Ovary (tissue), 9 donors: Measurements from ENCODE around the gene UHRF1. TPM values are rescaled to one million over a fixed set of nuclear protein-coding genes. Genes with fewer than 3 reads are reported as not detected.
"Not testable (repeated sequence)": the region's sequence is repeated elsewhere in the genome, so short reads cannot be mapped to it uniquely, and the experiment has no call there.

Experiments
- DNase-seq, 5 donors: peaks; one replicate each; pipeline ENCODE4 v3.0.0-alpha.2; 2019 to 2020
- H3K27ac ChIP-seq, 2 donors: fragments of 200-600 bp; one replicate each; pipeline versions ENCODE4 v1.5.1 to v1.8.0; 2019 to 2022
- H3K27me3 ChIP-seq: fragments of 200-600 bp; one replicate; pipeline ENCODE4 v1.8.0; 2022
- H3K36me3 ChIP-seq: fragments of 200-600 bp; sonication (generic); one replicate; pipeline ENCODE4 v1.5.1; 2019
- H3K4me1 ChIP-seq: one replicate; pipeline ENCODE4 v1.8.1; 2013; ENCODE audit warnings: mild to moderate bottlenecking, moderate library complexity; ENCODE audit not compliant: insufficient read depth
- H3K4me3 ChIP-seq: fragments of 200-600 bp; sonication (generic); one replicate; pipeline ENCODE4 v1.5.1; 2017
- H3K9me3 ChIP-seq, 2 donors: fragments of 200-600 bp in 1 of 2; sonication (generic) in 1 of 2; one replicate each; pipeline versions ENCODE4 v1.5.1 to v1.8.1; 2013 to 2019; ENCODE audit warnings: mild to moderate bottlenecking in 1 of 2, moderate library complexity in 1 of 2
- EP300 ChIP-seq: sonication (generic); formaldehyde crosslinking; IDR thresholded peaks from one replicate; pipeline ENCODE4 v1.6.1; 2017; ENCODE audit warnings: antibody characterized with exemption
- POLR2A ChIP-seq: fragments of 450-650 bp; IDR thresholded peaks from one replicate; pipeline ENCODE4 v1.6.1; 2017; ENCODE audit warnings: antibody characterized with exemption, mild to moderate bottlenecking, moderate library complexity
- WGBS, 3 donors: extraction: QIAGEN DNeasy Blood & Tissue Kit in 1 of 3; methylation state at CpG; one replicate each; pipeline versions ENCODE4 v1.1.5 to v1.1.7; 2013 to 2017; 5-methylcytosine and 5-hydroxymethylcytosine counted together
- intact Hi-C, 4 donors: fragments of 100-400 bp; cut with DNase I; formaldehyde crosslinking; loops; one replicate each; pipeline versions ENCODE4 v1.11.0 to v1.15.1; 2022 to 2023
- polyA plus RNA-seq, 2 donors: library from polyadenylated mRNA; stranded (reverse); fragments of 200-250 nt in 1 of 2; fragments of 350-450 nt in 1 of 2; fragmentation: Illumina TruSeq in 1 of 2; extraction: RNeasy Lipid Tissue Mini Kit (QIAGEN cat#74804) in 1 of 2; gene quantifications; one replicate each; pipeline ENCODE4 v1.2.3, GENCODE V29; 2013 to 2014
- total RNA-seq, 7 donors: library from RNA; depleted of rRNA in 2 of 7; stranded (reverse); fragments of >200 nt in 2 of 7; fragmentation: NEBNext Ultra II Directional in 3 of 7; extraction: Animal tissue kit (Norgen Biotek cat#: 25700) in 3 of 7; gene quantifications; one replicate each; pipeline versions ENCODE4 v1.1.0 to v1.2.4, GENCODE V29; 2016 to 2023
- TF ChIP-seq, protein P1 (sequence below), 3 donors: fragments of 450-650 bp in 2 of 3; fragments of 200-600 bp in 1 of 3; IDR thresholded peaks; one replicate each; pipeline versions ENCODE4 v1.5.1 to v1.8.0; 2016 to 2022; ENCODE audit warnings: antibody characterized with exemption in 3 of 3, mild to moderate bottlenecking in 1 of 3
- donor health status: DM: no; HTN: no; CAD: no; lungs with moderate emphysema.
- donor health status: DM: no; HTN: no; CAD: no.
- donor health status: Bipolar disorder and iron deficiency.
- donor health status: DM: yes; HTN: yes; CAD: no.
- donor health status: DM: no; HTN: no; CAD: no.
- donor health status: DM: yes; HTN: yes; CAD: no.

Gene UHRF1
- total and polyA plus RNA-seq, 9 donors: 0.18 to 4.0 (median 0.50) TPM

DNA sequence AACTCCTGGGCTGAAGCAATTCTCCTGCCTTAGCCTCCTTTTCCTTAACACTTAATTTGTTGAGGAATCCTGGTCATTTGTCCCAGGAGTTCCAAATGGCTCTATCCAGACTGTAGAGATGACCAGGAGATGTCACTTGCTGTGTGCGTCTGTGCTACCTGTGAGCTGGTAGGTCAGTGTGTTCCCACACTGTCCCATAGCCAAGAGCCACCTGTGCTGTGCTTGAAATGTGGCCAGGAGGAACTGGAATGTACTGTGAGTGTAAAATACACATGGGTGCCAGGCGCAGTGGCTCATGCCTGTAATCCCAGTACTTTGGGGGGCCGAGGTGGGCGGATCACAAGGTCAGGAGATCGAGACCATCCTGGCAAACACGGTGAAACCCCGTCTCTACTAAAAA is 30.2 kb downstream of the UHRF1 start:
- H3K27me3 ChIP-seq: no peaks in the 10 kb centered on the region
- DNase-seq: no peak
- intact Hi-C loops: no loop called here
- no peaks in the 10 kb centered on the region for H3K36me3 ChIP-seq
- H3K4me3 ChIP-seq: no peak overlapping the region
- H3K4me1 ChIP-seq: no peaks in the 10 kb centered on the region
- TF ChIP-seq, protein P1, sequence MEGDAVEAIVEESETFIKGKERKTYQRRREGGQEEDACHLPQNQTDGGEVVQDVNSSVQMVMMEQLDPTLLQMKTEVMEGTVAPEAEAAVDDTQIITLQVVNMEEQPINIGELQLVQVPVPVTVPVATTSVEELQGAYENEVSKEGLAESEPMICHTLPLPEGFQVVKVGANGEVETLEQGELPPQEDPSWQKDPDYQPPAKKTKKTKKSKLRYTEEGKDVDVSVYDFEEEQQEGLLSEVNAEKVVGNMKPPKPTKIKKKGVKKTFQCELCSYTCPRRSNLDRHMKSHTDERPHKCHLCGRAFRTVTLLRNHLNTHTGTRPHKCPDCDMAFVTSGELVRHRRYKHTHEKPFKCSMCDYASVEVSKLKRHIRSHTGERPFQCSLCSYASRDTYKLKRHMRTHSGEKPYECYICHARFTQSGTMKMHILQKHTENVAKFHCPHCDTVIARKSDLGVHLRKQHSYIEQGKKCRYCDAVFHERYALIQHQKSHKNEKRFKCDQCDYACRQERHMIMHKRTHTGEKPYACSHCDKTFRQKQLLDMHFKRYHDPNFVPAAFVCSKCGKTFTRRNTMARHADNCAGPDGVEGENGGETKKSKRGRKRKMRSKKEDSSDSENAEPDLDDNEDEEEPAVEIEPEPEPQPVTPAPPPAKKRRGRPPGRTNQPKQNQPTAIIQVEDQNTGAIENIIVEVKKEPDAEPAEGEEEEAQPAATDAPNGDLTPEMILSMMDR (IDR thresholded peaks at IDR 0.05): no peak
- TF ChIP-seq POLR2A (no peak), EP300 (no peak)
- no peaks in the 10 kb centered on the region for H3K9me3 ChIP-seq
- 82 to 94% (median 92%) methylated on average over 7 of the region's 7 CpGs for WGBS, 3 donors
- no peak overlapping the region for H3K27ac ChIP-seq

DNA sequence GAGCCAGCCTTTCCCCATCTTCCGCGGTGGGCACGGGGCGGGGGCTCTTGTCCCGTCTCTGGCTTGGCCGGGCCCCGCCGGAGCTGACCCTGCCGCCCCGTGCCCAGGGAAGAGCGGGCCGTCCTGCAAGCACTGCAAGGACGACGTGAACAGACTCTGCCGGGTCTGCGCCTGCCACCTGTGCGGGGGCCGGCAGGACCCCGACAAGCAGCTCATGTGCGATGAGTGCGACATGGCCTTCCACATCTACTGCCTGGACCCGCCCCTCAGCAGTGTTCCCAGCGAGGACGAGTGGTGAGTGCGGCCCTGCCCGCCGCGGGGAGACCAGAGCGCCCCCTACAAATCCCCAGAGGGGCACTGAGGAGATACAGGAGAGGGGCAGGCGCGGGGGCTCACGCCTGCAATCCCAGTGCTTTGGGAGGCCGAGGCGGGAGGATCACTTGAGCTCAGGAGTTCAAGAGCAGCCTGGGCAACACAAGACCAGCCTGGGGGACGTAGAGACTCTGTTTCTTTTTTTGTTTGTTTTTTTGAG is 32.4 kb downstream of the UHRF1 start:
- intact Hi-C loops, H3K27me3 ChIP-seq, H3K27ac ChIP-seq, DNase-seq, H3K36me3 ChIP-seq, H3K4me1 ChIP-seq, H3K4me3 ChIP-seq, H3K9me3 ChIP-seq: not testable (repeated sequence)
- WGBS, 3 donors: 96 to 97% (median 97%) methylated on average over 35 of the region's 35 CpGs

DNA sequence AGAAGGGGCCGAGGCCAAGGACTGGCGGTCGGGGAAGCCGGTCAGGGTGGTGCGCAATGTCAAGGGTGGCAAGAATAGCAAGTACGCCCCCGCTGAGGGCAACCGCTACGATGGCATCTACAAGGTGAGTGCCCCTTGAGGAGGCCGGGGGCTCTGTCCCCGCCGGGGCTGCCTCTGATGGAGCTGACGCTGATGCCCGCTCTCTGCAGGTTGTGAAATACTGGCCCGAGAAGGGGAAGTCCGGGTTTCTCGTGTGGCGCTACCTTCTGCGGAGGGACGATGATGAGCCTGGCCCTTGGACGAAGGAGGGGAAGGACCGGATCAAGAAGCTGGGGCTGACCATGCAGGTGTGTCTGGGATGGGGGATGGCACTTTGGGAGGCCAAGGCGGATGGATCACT is 41.3 kb downstream of the UHRF1 start:
- DNase-seq, intact Hi-C loops, H3K9me3 ChIP-seq, H3K4me3 ChIP-seq, H3K27ac ChIP-seq, H3K36me3 ChIP-seq, H3K4me1 ChIP-seq, H3K27me3 ChIP-seq: not testable (repeated sequence)
- WGBS, 3 donors: 92 to 98% (median 94%) methylated on average over 23 of the region's 23 CpGs

DNA sequence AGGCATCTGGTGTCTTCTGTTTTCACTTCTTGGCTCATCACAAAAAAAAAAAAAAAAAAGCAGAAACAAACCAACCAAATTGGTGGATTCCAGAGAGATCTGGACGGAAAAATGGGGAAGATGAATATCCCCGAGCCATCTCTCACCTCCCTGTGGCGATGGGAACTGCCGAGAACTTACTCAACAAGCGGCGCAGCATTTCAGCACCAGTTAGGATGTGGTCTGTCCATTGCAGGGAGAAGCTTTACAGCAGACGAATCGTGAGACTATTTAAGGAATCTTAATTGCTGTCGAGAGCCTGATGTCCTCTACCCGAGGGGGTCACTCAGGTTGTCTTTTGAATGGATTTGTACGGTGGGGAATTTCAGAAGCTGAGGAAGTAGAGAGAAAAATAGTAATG is 42.4 kb downstream of the UHRF1 start:
- Histone ChIP-seq H3K27me3 (no peaks in the 10 kb centered on the region), H3K27ac (no peak overlapping the region), H3K4me3 (no peak overlapping the region), H3K9me3 (no peaks in the 10 kb centered on the region), H3K4me1 (no peaks in the 10 kb centered on the region), H3K36me3 (no peaks in the 10 kb centered on the region)
- TF ChIP-seq EP300 (no peak), POLR2A (no peak)
- TF ChIP-seq, protein P1 (IDR thresholded peaks at IDR 0.05): no peak
- 75 to 79% (median 77%) methylated on average over 11 of the region's 11 CpGs for WGBS, 3 donors
- intact Hi-C loops: no loop called here
- DNase-seq: no peak

DNA sequence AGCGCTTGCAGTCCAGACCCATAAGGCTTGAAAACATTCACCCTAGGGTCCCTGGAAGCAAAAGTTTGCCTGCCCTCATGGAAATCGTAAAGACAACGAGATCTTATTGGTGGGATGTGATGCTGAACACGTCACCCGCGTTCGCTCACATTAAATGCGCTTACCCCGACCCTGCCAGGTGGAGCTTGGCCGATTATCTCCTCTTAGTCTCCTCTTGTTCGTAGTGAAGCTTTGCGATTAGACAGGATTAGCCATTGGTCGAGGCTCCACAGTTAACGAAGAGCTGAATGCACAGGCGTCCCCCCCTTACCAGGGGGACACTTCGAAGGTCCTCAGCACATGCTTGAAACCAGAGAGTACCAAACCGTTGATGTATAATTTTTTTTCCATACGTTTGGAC is 43.6 kb downstream of the UHRF1 start:
- intact Hi-C loops: no loop called here
- no peak for DNase-seq
- TF ChIP-seq, protein P1 (IDR thresholded peaks at IDR 0.05): no peak
- TF ChIP-seq EP300: no peak
- no peak for TF ChIP-seq POLR2A
- no peaks in the 10 kb centered on the region for H3K27me3 ChIP-seq
- H3K4me3 ChIP-seq: no peak overlapping the region
- H3K4me1 ChIP-seq: no peaks in the 10 kb centered on the region
- 94 to 97% (median 95%) methylated on average over 18 of the region's 18 CpGs for WGBS, 3 donors
- no peaks in the 10 kb centered on the region for H3K36me3 ChIP-seq
- no peaks in the 10 kb centered on the region for H3K9me3 ChIP-seq
- no peak overlapping the region for H3K27ac ChIP-seq

DNA sequence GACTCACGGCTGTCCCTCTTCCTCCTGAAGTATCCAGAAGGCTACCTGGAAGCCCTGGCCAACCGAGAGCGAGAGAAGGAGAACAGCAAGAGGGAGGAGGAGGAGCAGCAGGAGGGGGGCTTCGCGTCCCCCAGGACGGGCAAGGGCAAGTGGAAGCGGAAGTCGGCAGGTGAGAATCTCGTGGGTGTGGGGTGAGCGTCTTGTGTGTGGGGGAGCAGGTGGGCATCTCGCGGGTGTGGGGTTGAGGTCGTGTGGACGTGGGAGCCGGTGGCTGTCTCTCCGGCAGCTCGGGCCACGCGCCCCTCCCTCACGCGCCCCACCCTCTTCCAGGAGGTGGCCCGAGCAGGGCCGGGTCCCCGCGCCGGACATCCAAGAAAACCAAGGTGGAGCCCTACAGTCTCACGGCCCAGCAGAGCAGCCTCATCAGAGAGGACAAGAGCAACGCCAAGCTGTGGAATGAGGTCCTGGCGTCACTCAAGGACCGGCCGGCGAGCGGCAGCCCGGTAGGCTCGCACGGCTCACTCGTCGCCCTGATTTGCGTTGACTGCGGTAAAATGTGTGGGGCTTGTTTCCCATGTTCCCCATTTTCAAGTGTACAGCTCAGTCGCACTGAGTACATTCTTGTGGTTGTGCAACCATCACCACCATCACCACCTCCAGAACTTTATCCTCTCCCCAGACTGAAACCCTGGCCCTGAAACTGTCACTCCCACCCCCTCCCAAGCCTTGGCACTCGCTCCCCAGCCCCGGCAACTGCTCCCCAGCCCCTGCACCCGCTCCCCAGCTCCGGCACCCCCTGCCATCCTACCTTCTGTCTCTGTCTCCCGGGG is 45.2 kb downstream of the UHRF1 start:
- intact Hi-C loops: not testable (repeated sequence)
- WGBS, 3 donors: 88 to 92% (median 90%) methylated on average over 46 of the region's 46 CpGs

More for the DNA sequence above, 45.2 kb downstream of the UHRF1 start:
- H3K27me3 ChIP-seq, DNase-seq, H3K9me3 ChIP-seq, H3K4me3 ChIP-seq, H3K27ac ChIP-seq, H3K36me3 ChIP-seq, H3K4me1 ChIP-seq: not testable (repeated sequence)
